IPS DF 4.7 (cell line): ENCODE results near the gene SOX18.

Experiments
- DNase-seq: peaks from one replicate; pipeline ENCODE4 v3.0.0-alpha.2; 2013; ENCODE audit warnings: low spot score; ENCODE audit errors: extremely low read depth

Gene SOX18

GRCh38 chr20:64038565-64039292 is 10.7 kb downstream of the SOX18 start:
- DNase-seq: no peak

GRCh38 chr20:64038224-64038564 is 11.2 kb downstream of the SOX18 start:
- no peak for DNase-seq

DNA sequence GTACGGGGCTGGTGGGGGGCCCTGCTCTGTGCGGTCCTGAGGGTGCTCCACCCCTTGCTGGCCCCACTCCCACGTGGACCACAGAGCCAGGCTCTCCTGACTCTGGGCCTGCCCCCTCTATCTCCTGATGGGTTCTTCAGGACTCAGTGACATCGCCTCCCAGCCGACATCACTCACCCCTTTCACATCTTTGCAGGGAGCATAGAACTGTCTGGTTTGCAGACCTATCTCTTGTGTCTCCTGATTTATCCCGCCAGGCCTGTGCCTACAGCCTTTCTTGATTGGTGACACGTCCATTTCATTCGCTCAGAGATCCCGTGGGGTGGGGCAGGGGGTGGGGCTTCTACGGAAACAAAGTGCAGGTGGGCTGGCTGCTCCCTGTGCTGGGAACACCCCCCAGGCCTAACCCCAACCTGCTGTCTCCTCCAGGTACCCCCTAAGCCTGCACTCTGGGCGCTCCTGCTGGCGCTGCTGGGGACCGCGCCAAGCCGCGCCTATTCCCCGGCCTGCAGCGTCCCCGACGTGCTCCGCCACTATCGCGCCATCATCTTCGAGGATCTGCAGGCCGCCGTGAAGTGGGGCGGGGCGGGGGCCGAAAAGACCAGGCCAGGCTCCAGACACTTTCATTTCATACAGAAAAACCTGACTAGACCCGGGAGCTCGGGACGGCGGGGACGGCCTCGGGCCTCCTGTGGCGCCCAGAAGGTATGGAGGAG is 11.8 kb downstream of the SOX18 start:
- DNase-seq: no peak

GRCh38 chr20:64037199-64037497 is 12.3 kb downstream of the SOX18 start:
- DNase-seq: no peak

DNA sequence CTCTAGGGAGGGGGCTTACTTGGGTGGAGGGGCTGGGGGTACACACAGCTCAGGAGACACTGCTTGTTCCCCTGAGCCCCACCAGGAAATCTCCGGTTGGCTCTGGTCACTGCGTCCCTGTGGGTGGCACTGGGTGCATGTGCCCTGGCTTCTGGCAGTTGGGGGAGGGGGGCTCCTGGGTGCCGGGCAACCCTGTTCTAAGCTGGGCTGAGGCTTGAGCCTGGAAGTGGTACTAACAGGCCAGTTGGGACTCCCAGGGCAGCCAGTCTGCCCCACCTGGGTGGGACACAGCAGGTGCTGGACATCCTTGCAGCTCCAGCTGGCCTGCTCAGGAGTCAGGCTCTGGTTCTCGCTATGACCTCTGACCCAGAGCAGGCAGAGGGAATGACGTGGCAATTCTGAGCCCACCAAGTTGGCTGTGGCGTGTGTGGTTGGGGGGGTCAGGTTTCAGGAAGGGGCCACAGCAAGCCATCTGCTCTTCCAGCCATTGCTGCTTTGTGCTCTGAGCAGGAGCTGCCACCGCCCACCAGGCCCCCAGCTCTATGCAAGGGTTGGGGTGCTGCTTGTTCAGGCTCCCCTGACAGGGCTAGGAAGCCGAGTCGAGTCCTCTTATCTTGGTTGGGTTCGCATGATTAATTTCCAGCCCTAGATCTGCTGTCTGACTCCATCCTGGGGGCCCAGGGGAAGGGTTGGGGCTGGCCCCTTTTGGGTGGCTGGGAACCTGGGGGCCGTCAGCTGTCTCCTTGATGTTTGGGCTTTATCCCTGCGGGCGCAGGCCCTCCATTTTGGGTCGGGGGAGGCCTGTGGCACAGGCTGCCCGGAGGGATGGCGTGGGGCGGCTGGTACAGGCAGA is 12.9 kb downstream of the SOX18 start:
- DNase-seq: no peak

- DNase-seq: no peak
These were observed 13.5 kb downstream of the SOX18 start, which contains the start of gene C20orf204 for GRCh38 chr20:64035933-64036345. Gene C20orf204 (plus strand): TSS chr20:64036182. CDS start chr20:64036324, 142 bp downstream.

GRCh38 chr20:64035066-64035932 is 14.1 kb downstream of the SOX18 start:
- DNase-seq: no peak

GRCh38 chr20:64033981-64034493 is 15.4 kb downstream of the SOX18 start:
- DNase-seq: no peak

DNA sequence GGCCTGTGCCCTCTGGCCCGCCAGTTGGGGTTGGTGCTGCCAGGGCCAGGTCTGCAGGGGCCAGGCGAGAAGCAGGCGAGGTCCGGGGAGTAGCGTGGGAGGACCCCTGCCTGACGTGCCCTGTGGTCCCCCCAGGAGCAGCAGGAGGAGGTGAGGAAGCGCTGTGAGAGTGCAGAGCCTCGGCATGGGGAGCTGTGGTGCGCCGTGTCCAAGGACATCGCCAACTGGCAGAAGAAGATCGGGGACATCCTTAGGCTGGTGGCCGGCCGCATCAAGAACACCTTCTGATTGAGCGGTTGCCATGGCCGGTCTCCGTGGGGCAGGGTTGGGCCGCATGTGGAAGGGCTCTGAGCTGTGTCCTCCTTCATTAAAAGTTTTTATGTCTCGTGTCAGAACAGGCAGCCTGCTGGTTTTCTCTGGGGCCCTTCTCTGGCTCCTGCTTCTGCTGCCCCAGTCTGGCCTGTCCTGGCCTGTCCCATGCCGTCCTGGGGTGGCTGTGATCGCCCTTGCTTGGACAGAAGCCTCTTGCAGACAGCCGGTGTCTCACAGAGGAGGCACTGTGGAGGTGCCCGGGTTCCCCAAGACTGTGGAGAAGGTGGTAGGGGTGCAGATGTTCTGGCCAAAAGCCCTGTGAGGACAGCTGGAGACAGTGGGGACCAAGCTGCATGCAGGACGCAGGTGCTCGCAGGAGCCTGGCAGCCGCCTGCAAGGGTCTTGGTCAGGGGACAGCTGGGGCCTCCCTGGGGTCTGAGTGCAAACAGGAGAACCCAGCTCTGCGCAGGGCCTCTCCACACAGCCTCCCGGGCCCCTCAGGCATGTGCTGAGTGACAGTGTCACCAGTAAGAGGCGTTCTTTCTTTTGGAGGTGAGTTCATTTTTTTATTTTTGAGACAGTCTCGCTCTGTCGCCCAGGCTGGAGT is 16.5 kb downstream of the SOX18 start:
- no peak for DNase-seq

GRCh38 chr20:64031822-64032314 is 17.6 kb downstream of the SOX18 start:
- DNase-seq: no peak

- no peak for DNase-seq
These were observed 18.9 kb downstream of the SOX18 start for GRCh38 chr20:64030371-64031134.

DNA sequence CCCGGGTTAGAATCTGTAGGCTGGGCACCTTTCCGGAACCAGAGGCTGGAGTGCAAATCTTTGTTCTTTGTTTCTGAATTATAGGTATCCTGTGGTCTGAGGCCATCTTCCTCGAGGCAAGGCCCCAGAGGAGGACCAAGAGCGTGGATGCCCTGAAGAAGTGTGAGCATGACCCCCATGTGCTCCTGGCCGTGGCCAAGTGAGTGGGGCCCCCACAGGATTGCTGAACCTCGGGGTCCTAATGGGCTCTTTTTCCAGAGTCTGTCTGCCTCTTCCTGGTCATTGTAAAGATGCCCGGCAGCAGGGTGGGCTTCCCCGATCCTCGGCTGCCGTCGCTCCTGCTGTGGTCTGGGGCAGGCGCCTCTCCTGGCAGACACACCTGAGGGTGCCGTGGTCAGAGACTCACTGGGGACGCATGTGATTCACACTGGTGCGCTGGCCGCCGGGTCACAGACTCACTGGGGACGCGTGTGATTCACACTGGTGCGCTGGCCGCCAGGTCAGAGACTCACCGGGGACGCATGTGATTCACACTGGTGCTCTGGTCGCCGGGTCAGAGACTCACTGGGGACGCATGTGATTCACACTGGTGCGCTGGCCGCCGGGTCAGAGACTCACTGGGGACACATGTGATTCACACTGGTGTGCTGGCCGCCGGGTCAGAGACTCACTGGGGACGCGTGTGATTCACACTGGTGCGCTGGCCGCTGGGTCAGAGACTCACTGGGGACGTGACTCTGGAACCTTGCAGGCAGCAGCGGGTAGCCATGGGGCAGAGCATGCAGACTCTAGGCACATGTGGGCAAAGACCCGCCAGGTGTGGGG is 19.9 kb downstream of the SOX18 start:
- DNase-seq: no peak

- DNase-seq: no peak
These were observed 21.3 kb downstream of the SOX18 start for GRCh38 chr20:64027981-64028685.

- no peak for DNase-seq
These were observed 23.5 kb downstream of the SOX18 start for GRCh38 chr20:64025826-64026412.

- no peak for DNase-seq
These were observed 24.2 kb downstream of the SOX18 start for GRCh38 chr20:64025101-64025825.
